ENCODE results near the gene EPM2AIP1. TPM values are rescaled to one million over a fixed set of nuclear protein-coding genes. Genes with fewer than 3 reads are reported as not detected.
A peak's percentile ranks its signal among the peaks of the same experiment; 100 is the strongest.

The EPM2AIP1 gene
- total and polyA plus RNA-seq, 9 of the 15 experiments (the other 6 are each of a cell fraction or from before 2014, with no cell fraction given), result 6.7 to 44.8 (median 25.2) TPM

DNA sequence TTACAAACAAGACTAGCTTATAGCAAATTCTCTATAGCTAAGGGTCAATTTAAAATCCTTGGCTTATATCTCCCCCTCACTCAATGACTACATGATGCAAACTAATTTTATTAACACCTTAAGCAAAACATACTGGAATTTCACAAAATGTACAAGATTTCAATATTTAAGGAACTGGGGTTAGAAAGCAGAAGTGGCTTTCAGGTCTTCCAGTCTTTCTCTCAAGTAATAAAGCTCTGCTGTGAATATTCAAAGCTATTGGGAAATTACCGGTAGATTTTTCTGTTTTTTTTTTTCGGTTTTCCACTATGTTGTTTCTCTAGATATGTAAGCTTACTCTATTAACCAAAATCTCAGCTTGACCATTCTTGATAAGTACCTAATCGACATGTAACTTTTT, 3.9 kb downstream of the EPM2AIP1 start:
- no peak overlapping the region for H2AFZ ChIP-seq (ENCODE audit: low read depth, low read length)
- peaks cover 18% of the 10 kb centered on the region; the same call in 1 of the 2 replicates for H4K20me1 ChIP-seq (replicated peaks; ENCODE audit: control insufficient read depth, insufficient read depth, low read length)
- peak overlapping the region; percentile 60; the same call in 1 of the 2 replicates for H3K4me3 ChIP-seq
- no peaks in the 10 kb centered on the region for H3K9me1 ChIP-seq (ENCODE audit: control insufficient read depth, insufficient read depth, low read length)
- H3K79me2 ChIP-seq (ENCODE audit: control insufficient read depth, insufficient read depth, low read length), result peaks cover 59% of the 10 kb centered on the region
- ChIA-PET CTCF (ENCODE audit: low intra/inter-chr PET ratio) (interaction anchor here (0.7 kb wide), 1 partner anchor 31 kb away, joined by 4 read pairs; no protein-coding TSS in a partner anchor), POLR2A (interaction anchor here (0.7 to 2.5 kb wide), 15 partner anchors 9 to 255 kb away, joined by 3 to 11 read pairs (median 5); no protein-coding TSS in a partner anchor)
- H3K9ac ChIP-seq (ENCODE audit: insufficient read depth in 1 of 2, low read depth in 2 of 2, low read length in 2 of 2), result peak overlapping the region in 1 of 2 experiments; percentile 91; a peak in 3 of 4 replicates
- intact Hi-C loops (cut with micrococcal nuclease), result no loop called here
- no peaks in the 10 kb centered on the region for H3K9me3 ChIP-seq (replicated peaks; ENCODE audit: control insufficient read depth, insufficient read depth, low read depth, low read length)
- 42% methylated on average over 3 of the region's 3 CpGs for WGBS (ENCODE audit: insufficient coverage, low coverage, missing lambda C conversion rate)
- no peak for DNase-seq (ENCODE audit: extremely low read depth in 1 of 4, low spot score in 3 of 4)
- no peaks in the 10 kb centered on the region for H3K27me3 ChIP-seq (ENCODE audit: control insufficient read depth in 2 of 2, insufficient read depth in 2 of 2, low read length in 2 of 2)
- no peak overlapping the region for H3K27ac ChIP-seq (ENCODE audit: extremely low read depth, low read depth, low read length)
- H3K4me2 ChIP-seq (ENCODE audit: insufficient read depth, low read length), result peak overlapping the region; percentile 96
- peaks cover 78% of the 10 kb centered on the region for H3K36me3 ChIP-seq (ENCODE audit: control insufficient read depth, insufficient read depth, low read length)
- peaks cover 17 to 20% of the 10 kb centered on the region in 2 experiments for H3K4me1 ChIP-seq (replicated peaks in 1 of 2; ENCODE audit: control insufficient read depth in 2 of 2, insufficient read depth in 2 of 2, low read length in 2 of 2)
- in situ Hi-C loops (cut with MboI), result no loop called here
- no TSS peak for BruUV-seq (replicated peaks)
- TF ChIP-seq, protein P1, sequence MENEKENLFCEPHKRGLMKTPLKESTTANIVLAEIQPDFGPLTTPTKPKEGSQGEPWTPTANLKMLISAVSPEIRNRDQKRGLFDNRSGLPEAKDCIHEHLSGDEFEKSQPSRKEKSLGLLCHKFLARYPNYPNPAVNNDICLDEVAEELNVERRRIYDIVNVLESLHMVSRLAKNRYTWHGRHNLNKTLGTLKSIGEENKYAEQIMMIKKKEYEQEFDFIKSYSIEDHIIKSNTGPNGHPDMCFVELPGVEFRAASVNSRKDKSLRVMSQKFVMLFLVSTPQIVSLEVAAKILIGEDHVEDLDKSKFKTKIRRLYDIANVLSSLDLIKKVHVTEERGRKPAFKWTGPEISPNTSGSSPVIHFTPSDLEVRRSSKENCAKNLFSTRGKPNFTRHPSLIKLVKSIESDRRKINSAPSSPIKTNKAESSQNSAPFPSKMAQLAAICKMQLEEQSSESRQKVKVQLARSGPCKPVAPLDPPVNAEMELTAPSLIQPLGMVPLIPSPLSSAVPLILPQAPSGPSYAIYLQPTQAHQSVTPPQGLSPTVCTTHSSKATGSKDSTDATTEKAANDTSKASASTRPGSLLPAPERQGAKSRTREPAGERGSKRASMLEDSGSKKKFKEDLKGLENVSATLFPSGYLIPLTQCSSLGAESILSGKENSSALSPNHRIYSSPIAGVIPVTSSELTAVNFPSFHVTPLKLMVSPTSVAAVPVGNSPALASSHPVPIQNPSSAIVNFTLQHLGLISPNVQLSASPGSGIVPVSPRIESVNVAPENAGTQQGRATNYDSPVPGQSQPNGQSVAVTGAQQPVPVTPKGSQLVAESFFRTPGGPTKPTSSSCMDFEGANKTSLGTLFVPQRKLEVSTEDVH (IDR thresholded peaks at IDR 0.05; ENCODE audit: low read depth, partially characterized antibody), result peak; percentile 28
- TF ChIP-seq SPI1 (IDR thresholded peaks at IDR 0.05; ENCODE audit: borderline replicate concordance, low read depth, low read length) (peak; percentile 92), TRIM24 (IDR thresholded peaks at IDR 0.05) (no peak), ZNF830 (CRISPR knock-in tag; IDR thresholded peaks at IDR 0.05) (no peak), CCNT2 (IDR thresholded peaks at IDR 0.05; ENCODE audit: borderline replicate concordance, extremely low read depth, insufficient read length, low read depth, low read length) (no peak), RBFOX2 (IDR thresholded peaks at IDR 0.05; ENCODE audit: low read depth, low read length) (peak; percentile 10; the same call in 1 of the 2 replicates)
- TF ChIP-seq, protein P2, sequence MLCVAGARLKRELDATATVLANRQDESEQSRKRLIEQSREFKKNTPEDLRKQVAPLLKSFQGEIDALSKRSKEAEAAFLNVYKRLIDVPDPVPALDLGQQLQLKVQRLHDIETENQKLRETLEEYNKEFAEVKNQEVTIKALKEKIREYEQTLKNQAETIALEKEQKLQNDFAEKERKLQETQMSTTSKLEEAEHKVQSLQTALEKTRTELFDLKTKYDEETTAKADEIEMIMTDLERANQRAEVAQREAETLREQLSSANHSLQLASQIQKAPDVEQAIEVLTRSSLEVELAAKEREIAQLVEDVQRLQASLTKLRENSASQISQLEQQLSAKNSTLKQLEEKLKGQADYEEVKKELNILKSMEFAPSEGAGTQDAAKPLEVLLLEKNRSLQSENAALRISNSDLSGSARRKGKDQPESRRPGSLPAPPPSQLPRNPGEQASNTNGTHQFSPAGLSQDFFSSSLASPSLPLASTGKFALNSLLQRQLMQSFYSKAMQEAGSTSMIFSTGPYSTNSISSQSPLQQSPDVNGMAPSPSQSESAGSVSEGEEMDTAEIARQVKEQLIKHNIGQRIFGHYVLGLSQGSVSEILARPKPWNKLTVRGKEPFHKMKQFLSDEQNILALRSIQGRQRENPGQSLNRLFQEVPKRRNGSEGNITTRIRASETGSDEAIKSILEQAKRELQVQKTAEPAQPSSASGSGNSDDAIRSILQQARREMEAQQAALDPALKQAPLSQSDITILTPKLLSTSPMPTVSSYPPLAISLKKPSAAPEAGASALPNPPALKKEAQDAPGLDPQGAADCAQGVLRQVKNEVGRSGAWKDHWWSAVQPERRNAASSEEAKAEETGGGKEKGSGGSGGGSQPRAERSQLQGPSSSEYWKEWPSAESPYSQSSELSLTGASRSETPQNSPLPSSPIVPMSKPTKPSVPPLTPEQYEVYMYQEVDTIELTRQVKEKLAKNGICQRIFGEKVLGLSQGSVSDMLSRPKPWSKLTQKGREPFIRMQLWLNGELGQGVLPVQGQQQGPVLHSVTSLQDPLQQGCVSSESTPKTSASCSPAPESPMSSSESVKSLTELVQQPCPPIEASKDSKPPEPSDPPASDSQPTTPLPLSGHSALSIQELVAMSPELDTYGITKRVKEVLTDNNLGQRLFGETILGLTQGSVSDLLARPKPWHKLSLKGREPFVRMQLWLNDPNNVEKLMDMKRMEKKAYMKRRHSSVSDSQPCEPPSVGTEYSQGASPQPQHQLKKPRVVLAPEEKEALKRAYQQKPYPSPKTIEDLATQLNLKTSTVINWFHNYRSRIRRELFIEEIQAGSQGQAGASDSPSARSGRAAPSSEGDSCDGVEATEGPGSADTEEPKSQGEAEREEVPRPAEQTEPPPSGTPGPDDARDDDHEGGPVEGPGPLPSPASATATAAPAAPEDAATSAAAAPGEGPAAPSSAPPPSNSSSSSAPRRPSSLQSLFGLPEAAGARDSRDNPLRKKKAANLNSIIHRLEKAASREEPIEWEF (CRISPR knock-in tag; IDR thresholded peaks at IDR 0.05), result no peak
- no peak for FAIRE-seq
- no peak for ATAC-seq
